K562 (cell line): ENCODE data around the gene FRMD4A. TPM values are rescaled to one million over a fixed set of nuclear protein-coding genes. Genes with fewer than 3 reads are reported as not detected.
A peak's percentile ranks its signal among the peaks of the same experiment; 100 is the strongest.

Experiments used
- ATAC-seq: fragments of 200-7000 bp; cut with Tn5 transposase; 3 replicates; pipeline ENCODE4 v1.9.1; 2020; ENCODE audit warnings: moderate library complexity
- BruUV-seq: library from RNA; stranded (reverse); fragments of 400-500 nt; replicated peaks from 2 replicates; lab custom pipeline; 2021; lab: Mats Ljungman, UMichigan
- CTCF ChIA-PET: fragments of 300-600 bp; formaldehyde crosslinking; extraction: SDS; loops from one replicate; lab custom pipeline; 2021; ENCODE audit warnings: low intra/inter-chr PET ratio; lab: Yijun Ruan, JAX
- POLR2A ChIA-PET: fragments of 300-600, 350-650 bp; sonication (Branson Sonifier 250); formaldehyde crosslinking; extraction: SDS; loops from one replicate; lab custom pipeline; 2021; ENCODE audit warnings: antibody characterized with exemption, inconsistent platforms; lab: Yijun Ruan, JAX
- DNase-seq, 4 experiments: peaks; one replicate each; pipeline versions ENCODE4 v3.0.0 to v3.0.0-alpha.2; 2011 to 2018; ENCODE audit warnings: low spot score in 3 of 4, mixed read lengths in 3 of 4; ENCODE audit errors: extremely low read depth in 1 of 4
- FAIRE-seq: peaks from 2 replicates; lab custom pipeline; 2011; peaks lifted over from hg19 to GRCh38; lab: Jason Lieb, UNC
- H2AFZ ChIP-seq: 2 replicates; pipeline ENCODE4 v1.6.0; 2011; ENCODE audit warnings: low read depth, low read length, control low read depth, inconsistent platforms
- H3K27ac ChIP-seq: fragments of 200-600 bp; 3 replicates; pipeline ENCODE4 v1.8.0; 2011; ENCODE audit warnings: low read depth, mild to moderate bottlenecking, control low read depth, inconsistent platforms, low read length, moderate library complexity, mixed read lengths; ENCODE audit errors: extremely low read depth
- H3K27me3 ChIP-seq, 2 experiments: fragments of 300-600 bp in 1 of 2; 2 replicates in 1 of 2; 3 replicates in 1 of 2; pipeline versions ENCODE4 v1.6.0 to v1.8.0; 2011; ENCODE audit warnings: inconsistent platforms in 2 of 2, low read length in 2 of 2, mild to moderate bottlenecking in 1 of 2, mixed read lengths in 1 of 2, moderate library complexity in 1 of 2; ENCODE audit not compliant: control insufficient read depth in 2 of 2, insufficient read depth in 2 of 2
- H3K36me3 ChIP-seq: fragments of 300-600 bp; 3 replicates; pipeline ENCODE4 v1.8.0; 2011; ENCODE audit warnings: mild to moderate bottlenecking, low read length, inconsistent platforms; ENCODE audit not compliant: control insufficient read depth, insufficient read depth
- H3K4me1 ChIP-seq, 2 experiments: fragments of 200-600 bp in 1 of 2; replicated peaks in 1 of 2; 2 replicates in 1 of 2; 3 replicates in 1 of 2; pipeline versions ENCODE4 v1.5.1 to v1.8.0; 2011; ENCODE audit warnings: inconsistent platforms in 2 of 2, low read length in 2 of 2, mild to moderate bottlenecking in 1 of 2, mixed read lengths in 1 of 2, moderate library complexity in 1 of 2; ENCODE audit not compliant: control insufficient read depth in 2 of 2, insufficient read depth in 2 of 2
- H3K4me2 ChIP-seq: 2 replicates; pipeline ENCODE4 v1.6.1; 2011; ENCODE audit warnings: low read length, control low read depth, inconsistent platforms, mixed read lengths; ENCODE audit not compliant: insufficient read depth
- H3K4me3 ChIP-seq: fragments of 200-600 bp; sonication (generic), shearing (Covaris generic); 2 replicates; pipeline ENCODE4 v1.5.1; 2016; ENCODE audit warnings: control low read depth, inconsistent platforms
- H3K79me2 ChIP-seq: fragments of 200-600 bp; 3 replicates; pipeline ENCODE4 v1.8.0; 2011; ENCODE audit warnings: low read length, inconsistent platforms; ENCODE audit not compliant: control insufficient read depth, insufficient read depth
- H3K9ac ChIP-seq, 2 experiments: 2 replicates each; pipeline versions ENCODE4 v1.6.0 to v1.6.1; 2011; ENCODE audit warnings: low read depth in 2 of 2, low read length in 2 of 2, control low read depth in 1 of 2, inconsistent platforms in 1 of 2, mild to moderate bottlenecking in 1 of 2, mixed read lengths in 1 of 2; ENCODE audit not compliant: insufficient read depth in 1 of 2
- H3K9me1 ChIP-seq: one replicate; pipeline ENCODE4 v1.6.0; 2011; ENCODE audit warnings: inconsistent platforms, mild to moderate bottlenecking, low read length, moderate library complexity; ENCODE audit not compliant: control insufficient read depth, insufficient read depth
- H3K9me3 ChIP-seq: replicated peaks from 2 replicates; pipeline ENCODE4 v1.5.1; 2011; ENCODE audit warnings: low read depth, low read length, inconsistent platforms; ENCODE audit not compliant: control insufficient read depth, insufficient read depth
- H4K20me1 ChIP-seq: replicated peaks from 2 replicates; pipeline ENCODE4 v1.6.1; 2011; ENCODE audit warnings: low read length, inconsistent platforms, mixed read lengths; ENCODE audit not compliant: control insufficient read depth, insufficient read depth
- ATF1 ChIP-seq, 2 experiments: fragments of 450-650 bp in 1 of 2; IDR thresholded peaks; 2 replicates each; pipeline ENCODE4 v1.6.1; 2016; ENCODE audit warnings: missing compliant biosample characterization in 1 of 2, missing genetic modification characterization in 1 of 2
- CC2D1A ChIP-seq: fragments of 450-650 bp; IDR thresholded peaks from 2 replicates; pipeline ENCODE4 v1.6.1; 2017; ENCODE audit warnings: mild to moderate bottlenecking
- EGR1 ChIP-seq: fragments of 450-650 bp; conservative IDR thresholded peaks from 2 replicates; pipeline ENCODE4 v1.6.1; 2017; ENCODE audit warnings: mild to moderate bottlenecking
- EP300 ChIP-seq: IDR thresholded peaks from 2 replicates; pipeline ENCODE4 v1.6.1; 2012; ENCODE audit warnings: low read length, improper control_type of control experiment
- FOXK2 ChIP-seq, 2 experiments: fragments of 450-650 bp; IDR thresholded peaks in 1 of 2; conservative IDR thresholded peaks in 1 of 2; 2 replicates each; pipeline ENCODE4 v1.6.1; 2016; ENCODE audit warnings: low read depth in 2 of 2, mild to moderate bottlenecking in 1 of 2
- HDAC1 ChIP-seq, 2 experiments: fragments of 450-650 bp; IDR thresholded peaks; 2 replicates each; pipeline ENCODE4 v1.6.1; 2016 to 2017; ENCODE audit warnings: inconsistent platforms in 1 of 2, mild to moderate bottlenecking in 1 of 2, moderate library complexity in 1 of 2
- HDGF ChIP-seq: fragments of 450-650 bp; IDR thresholded peaks from 2 replicates; pipeline ENCODE4 v1.6.1; 2016
- KAT7 ChIP-seq: sonication (generic); formaldehyde crosslinking; IDR thresholded peaks from 2 replicates; pipeline ENCODE4 v1.8.0; 2022; ENCODE audit warnings: missing genetic modification reagents, mild to moderate bottlenecking, borderline replicate concordance
- LCOR ChIP-seq: sonication (generic); formaldehyde crosslinking; IDR thresholded peaks from 2 replicates; pipeline ENCODE4 v1.8.0; 2022; ENCODE audit warnings: mild to moderate bottlenecking, missing genetic modification reagents
- LEF1 ChIP-seq: fragments of 450-650 bp; IDR thresholded peaks from 2 replicates; pipeline ENCODE4 v1.6.1; 2016; ENCODE audit warnings: mild to moderate bottlenecking
- MIER1 ChIP-seq: fragments of 450-650 bp; IDR thresholded peaks from 2 replicates; pipeline ENCODE4 v1.6.1; 2016; ENCODE audit warnings: antibody characterized with exemption, mild to moderate bottlenecking, low read depth
- MYNN ChIP-seq, 2 experiments: sonication (generic); formaldehyde crosslinking in 1 of 2; IDR thresholded peaks; 2 replicates each; pipeline versions ENCODE4 v1.5.0 to v1.6.1; 2016 to 2020; ENCODE audit warnings: antibody characterized with exemption in 1 of 2, missing genetic modification reagents in 1 of 2
- NFXL1 ChIP-seq: fragments of 450-650 bp; formaldehyde crosslinking; IDR thresholded peaks from 2 replicates; pipeline ENCODE4 v1.4.0; 2021; ENCODE audit warnings: mild to moderate bottlenecking
- NR2C1 ChIP-seq, 2 experiments: fragments of 450-650 bp; IDR thresholded peaks; 2 replicates each; pipeline ENCODE4 v1.6.1; 2017; ENCODE audit warnings: mild to moderate bottlenecking in 2 of 2, antibody characterized with exemption in 1 of 2, inconsistent platforms in 1 of 2, missing compliant biosample characterization in 1 of 2, missing genetic modification characterization in 1 of 2
- PHB2 ChIP-seq: fragments of 450-650 bp; IDR thresholded peaks from 2 replicates; pipeline ENCODE4 v1.6.1; 2017; ENCODE audit warnings: low read depth
- POLR2A ChIP-seq: fragments of 450-650 bp; conservative IDR thresholded peaks from 2 replicates; pipeline ENCODE4 v1.6.1; 2016
- RBM25 ChIP-seq: fragments of 200-400 bp; formaldehyde crosslinking; IDR thresholded peaks from 2 replicates; pipeline ENCODE4 v1.6.1; 2018; ENCODE audit warnings: low read length, low read depth, moderate library complexity; ENCODE audit not compliant: severe bottlenecking
- SMARCA4 ChIP-seq: fragments of 450-650 bp; IDR thresholded peaks from 2 replicates; pipeline ENCODE4 v1.6.1; 2016
- ZBTB43 ChIP-seq: sonication (generic); formaldehyde crosslinking; IDR thresholded peaks from 2 replicates; pipeline ENCODE4 v1.8.0; 2023; ENCODE audit warnings: mild to moderate bottlenecking, missing genetic modification reagents
- ZNF217 ChIP-seq: sonication (generic); formaldehyde crosslinking; IDR thresholded peaks from 2 replicates; pipeline ENCODE4 v1.8.0; 2022; ENCODE audit warnings: mild to moderate bottlenecking, missing genetic modification reagents
- ZNF354B ChIP-seq: fragments of 250-450 bp; sonication (Bioruptor Pico); IDR thresholded peaks from 2 replicates; pipeline ENCODE4 v1.4.0; 2020
- whole genome bisulfite sequencing: fragments of 100-300 bp; shearing (Covaris generic); methylation state at CpG from one replicate; pipeline ENCODE4 v1.1.6; 2016; ENCODE audit warnings: low coverage, mixed read lengths; ENCODE audit not compliant: insufficient coverage; ENCODE audit errors: missing lambda C conversion rate; 5-methylcytosine and 5-hydroxymethylcytosine counted together
- in situ Hi-C: fragments of 300-500 bp; cut with MboI; formaldehyde crosslinking; loops from 4 replicates; pipeline ENCODE4 v1.15.0; 2018; ENCODE audit warnings: inconsistent platforms, mixed read lengths
- intact Hi-C: fragments of 100-400 bp; cut with micrococcal nuclease; formaldehyde crosslinking; loops from 2 replicates; pipeline ENCODE4 v1.14.2; 2022
- polyA plus RNA-seq, 8 experiments: library from polyadenylated mRNA; depleted of rRNA in 4 of 8; stranded (reverse) in 5 of 8; unstranded in 3 of 8; fragments of >200 nt; fragmentation: Nextera tagmentation in 2 of 8; fragmentation: Illumina TruSeq in 1 of 8; extraction: Ambion mirVana in 2 of 8; extraction: Trizol in 1 of 8; gene quantifications; 2 replicates each; pipeline versions ENCODE4 v1.2.1 to v1.2.3, GENCODE V29; 2011 to 2014; ENCODE audit warnings: inconsistent platforms in 1 of 8, missing spikeins in 1 of 8
- total RNA-seq, 7 experiments: library from RNA; depleted of rRNA in 6 of 7; stranded (reverse); fragments of >200 nt in 6 of 7; fragmentation: Illumina TruSeq in 2 of 7; extraction: Trizol in 2 of 7; gene quantifications; 2 replicates each; pipeline versions ENCODE4 v1.2.1 to v1.2.3, GENCODE V29; 2011 to 2021; ENCODE audit warnings: low replicate concordance in 1 of 7
- TF ChIP-seq, protein P1 (sequence below): sonication (generic); formaldehyde crosslinking; IDR thresholded peaks from 2 replicates; pipeline ENCODE4 v1.8.0; 2022; ENCODE audit warnings: missing genetic modification reagents, mild to moderate bottlenecking, moderate library complexity, borderline replicate concordance

FRMD4A gene
- total and polyA plus RNA-seq, 9 of the 15 experiments (the other 6 are each of a cell fraction or from before 2014, with no cell fraction given): 0.80 to 5.2 (median 3.0) TPM

GRCh38 chr10:13705526-13706174 is 625.1 kb downstream of the FRMD4A start:
- Histone ChIP-seq H3K9ac (peak overlapping the region in 1 of 2 experiments; percentile 71; a peak in 1 of 4 replicates), H3K4me1 (peaks cover 31 to 36% of the 10 kb centered on the region in 2 experiments; a peak in 3 of 5 replicates), H2AFZ (peak overlapping the region; percentile 92; the same call in 1 of the 2 replicates), H3K36me3 (peaks cover 7% of the 10 kb centered on the region; the same call in 1 of the 3 replicates), H4K20me1 (no peaks in the 10 kb centered on the region; the same call in 1 of the 2 replicates), H3K27ac (peak overlapping the region; percentile 7; the same call in 1 of the 3 replicates), H3K4me3 (peak overlapping the region; percentile 41), H3K9me1 (no peaks in the 10 kb centered on the region), H3K9me3 (no peaks in the 10 kb centered on the region), H3K4me2 (peak overlapping the region; percentile 91), H3K79me2 (peaks cover 15% of the 10 kb centered on the region; the same call in 1 of the 3 replicates), H3K27me3 (no peaks in the 10 kb centered on the region)
- peak; percentile 98 for FAIRE-seq
- ChIA-PET CTCF (no interaction called here), POLR2A (interaction anchor here (1.0 to 1.7 kb wide), 5 partner anchors 11 to 30 kb away, joined by 3 to 5 read pairs (median 3); no protein-coding TSS in a partner anchor)
- in situ Hi-C loops (no loop called here), intact Hi-C loops (loop anchor here (5.0 kb wide), 1 partner anchor 72 kb away; no protein-coding TSS in a partner anchor)
- no TSS peak for BruUV-seq
- peak; percentile 89 for ATAC-seq
- DNase-seq: peak; percentile 83 to 97 (median 90)
- WGBS: 1% methylated on average over 10 of the region's 10 CpGs
- no peak for TF ChIP-seq ZNF217 (CRISPR knock-in tag)
- peak; percentile 44; the same call in 1 of the 2 replicates for TF ChIP-seq POLR2A
- peak; percentile 97; the same call in 1 of the 2 replicates for TF ChIP-seq CC2D1A
- peak; percentile 90 for TF ChIP-seq MYNN (IDR thresholded peaks at IDR 0.05)
- TF ChIP-seq MYNN (CRISPR knock-in tag; IDR thresholded peaks at IDR 0.05): no peak
- TF ChIP-seq EGR1: 0 out of 2 replicates have a peak, but pooled peaks have one; percentile 15
- no peak for TF ChIP-seq ATF1 (CRISPR knock-in tag; IDR thresholded peaks at IDR 0.05)
- 0 out of 2 replicates have a peak, but pooled peaks have one; percentile 18 for TF ChIP-seq ATF1 (tag; IDR thresholded peaks at IDR 0.05)
- TF ChIP-seq HDAC1 (IDR thresholded peaks at IDR 0.05): peak in 1 of 2 experiments; percentile 94; a peak in 2 of 4 replicates
- TF ChIP-seq, protein P1, sequence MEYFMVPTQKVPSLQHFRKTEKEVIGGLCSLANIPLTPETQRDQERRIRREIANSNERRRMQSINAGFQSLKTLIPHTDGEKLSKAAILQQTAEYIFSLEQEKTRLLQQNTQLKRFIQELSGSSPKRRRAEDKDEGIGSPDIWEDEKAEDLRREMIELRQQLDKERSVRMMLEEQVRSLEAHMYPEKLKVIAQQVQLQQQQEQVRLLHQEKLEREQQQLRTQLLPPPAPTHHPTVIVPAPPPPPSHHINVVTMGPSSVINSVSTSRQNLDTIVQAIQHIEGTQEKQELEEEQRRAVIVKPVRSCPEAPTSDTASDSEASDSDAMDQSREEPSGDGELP (CRISPR knock-in tag): peak; percentile 91
- peak; percentile 66; the same call in 1 of the 2 replicates for TF ChIP-seq LEF1
- TF ChIP-seq NFXL1 (CRISPR knock-in tag): no peak
- TF ChIP-seq PHB2: peak; percentile 89
- peak; percentile 96 for TF ChIP-seq SMARCA4
- peak; percentile 64 to 81; a peak in 3 of 4 replicates for TF ChIP-seq FOXK2 (conservative IDR thresholded peaks at IDR 0.05 in 1 of 2, IDR thresholded peaks at IDR 0.05 in 1 of 2; ENCODE audit: low read depth in 2 of 2)
- peak; percentile 50; the same call in 1 of the 2 replicates for TF ChIP-seq KAT7 (CRISPR knock-in tag)
- TF ChIP-seq NR2C1 (IDR thresholded peaks at IDR 0.05): peak; percentile 84
- TF ChIP-seq NR2C1 (tag; IDR thresholded peaks at IDR 0.05): peak; percentile 83
- TF ChIP-seq RBM25: peak; percentile 7
- TF ChIP-seq ZBTB43 (CRISPR knock-in tag): no peak
- TF ChIP-seq MIER1: peak; percentile 55; the same call in 1 of the 2 replicates
- peak; percentile 89 for TF ChIP-seq EP300
- no peak for TF ChIP-seq HDGF
- TF ChIP-seq ZNF354B (CRISPR knock-in tag): no peak
- TF ChIP-seq LCOR (CRISPR knock-in tag): peak; percentile 88
